Measurements from ENCODE around the gene BCL2L1.
"Not testable (repeated sequence)": the region's sequence is repeated elsewhere in the genome, so short reads cannot be mapped to it uniquely, and the experiment has no call there.

DNA sequence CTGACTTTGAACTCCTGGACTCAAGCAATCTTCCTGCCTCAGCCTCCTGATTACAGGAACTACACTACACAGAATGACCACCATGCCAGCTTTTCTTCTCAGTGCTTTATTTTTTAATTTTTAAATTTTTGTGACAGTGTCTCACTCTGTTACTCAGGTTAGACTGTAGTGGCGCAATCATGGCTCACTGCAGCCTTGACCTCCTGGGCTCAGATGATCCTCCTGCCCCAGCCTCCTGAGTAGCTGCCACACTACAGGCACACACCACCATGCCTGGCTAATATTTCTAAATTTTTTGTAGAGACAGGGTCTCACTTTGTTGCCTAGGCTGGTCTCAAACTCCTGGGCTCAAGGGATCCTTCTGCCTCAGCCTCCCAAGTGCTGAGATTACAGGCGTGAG is 53.7 kb downstream of the BCL2L1 start:
- not testable (repeated sequence) for TF ChIP-seq POLR2AphosphoS5 (IDR thresholded peaks at IDR 0.05; ENCODE audit: insufficient read depth, low read depth, low read length); CTCF (IDR thresholded peaks at IDR 0.05; ENCODE audit: extremely low read depth in 1 of 2, insufficient read depth in 1 of 2, low read depth in 1 of 2, low read length in 2 of 2); POLR2A (IDR thresholded peaks at IDR 0.05; ENCODE audit: low read depth, low read length); EZH2 (IDR thresholded peaks at IDR 0.05; ENCODE audit: borderline replicate concordance, low read depth, low read length, severe bottlenecking)

Data from endothelial cell of umbilical vein (primary cell).